ENCODE measurements around the gene TUBGCP3.

GRCh38 chr13:112596235-112596634 lies 8.3 kb upstream of the TUBGCP3 start:
- TF ChIP-seq POLR2A (IDR thresholded peaks at IDR 0.05) (no peak), EP300 (IDR thresholded peaks at IDR 0.05) (no peak), CTCF (IDR thresholded peaks at IDR 0.05) (no peak)
